NT2/D1 (cell line): Measurements from ENCODE around the gene C1orf216.

ENCODE experiments used
- DNase-seq: peaks from one replicate; pipeline ENCODE4 v3.0.0-alpha.2; 2011; ENCODE audit warnings: low read depth, low spot score
- H3K27me3 ChIP-seq: 2 replicates; pipeline ENCODE4 v1.6.0; 2011; ENCODE audit warnings: mild to moderate bottlenecking; ENCODE audit not compliant: insufficient read length, insufficient read depth
- H3K36me3 ChIP-seq: 2 replicates; pipeline ENCODE4 v1.6.1; 2011; ENCODE audit warnings: mild to moderate bottlenecking, low read length, mixed read lengths; ENCODE audit not compliant: insufficient read depth, insufficient read length
- H3K4me1 ChIP-seq: 2 replicates; pipeline ENCODE4 v1.5.1; 2011; ENCODE audit not compliant: insufficient read depth, insufficient read length
- H3K4me3 ChIP-seq: 2 replicates; pipeline ENCODE4 v1.5.1; 2011; ENCODE audit warnings: low read depth; ENCODE audit not compliant: insufficient read length
- H3K9ac ChIP-seq: 2 replicates; pipeline ENCODE4 v1.6.0; 2011; ENCODE audit warnings: low read depth; ENCODE audit not compliant: insufficient read length
- H3K9me3 ChIP-seq: 2 replicates; pipeline ENCODE4 v1.5.1; 2011; ENCODE audit warnings: mild to moderate bottlenecking, low read length; ENCODE audit not compliant: insufficient read depth
- SUZ12 ChIP-seq: IDR thresholded peaks from 2 replicates; pipeline ENCODE4 v1.6.1; 2011; ENCODE audit not compliant: insufficient read length, insufficient read depth; ENCODE audit errors: extremely low read depth
- YY1 ChIP-seq: IDR thresholded peaks from 2 replicates; pipeline ENCODE4 v1.6.1; 2011; ENCODE audit not compliant: insufficient read length, insufficient read depth
- ZNF274 ChIP-seq: IDR thresholded peaks from 2 replicates; pipeline ENCODE4 v1.6.1; 2011; ENCODE audit warnings: mild to moderate bottlenecking, low read depth, low read length

The C1orf216 gene

GRCh38 chr1:35680271-35680670, 38.4 kb downstream of the C1orf216 start:
- no peak for DNase-seq
- H3K9me3 ChIP-seq, result no peaks in the 10 kb centered on the region
- H3K9ac ChIP-seq, result no peak overlapping the region
- no peak for TF ChIP-seq ZNF274
- no peak for TF ChIP-seq YY1
- TF ChIP-seq SUZ12, result no peak
- H3K27me3 ChIP-seq, result no peaks in the 10 kb centered on the region
- H3K4me1 ChIP-seq, result no peaks in the 10 kb centered on the region
- no peaks in the 10 kb centered on the region for H3K36me3 ChIP-seq
- no peak overlapping the region for H3K4me3 ChIP-seq

GRCh38 chr1:35675773-35676172, 42.9 kb downstream of the C1orf216 start:
- Histone ChIP-seq H3K4me1 (no peaks in the 10 kb centered on the region), H3K27me3 (no peaks in the 10 kb centered on the region), H3K36me3 (no peaks in the 10 kb centered on the region), H3K4me3 (no peak overlapping the region), H3K9ac (no peak overlapping the region), H3K9me3 (no peaks in the 10 kb centered on the region)
- DNase-seq, result no peak
- TF ChIP-seq SUZ12 (no peak), YY1 (no peak), ZNF274 (no peak)

GRCh38 chr1:35674111-35674510, 44.6 kb downstream of the C1orf216 start:
- no peak for DNase-seq
- H3K4me1 ChIP-seq, result no peaks in the 10 kb centered on the region
- no peaks in the 10 kb centered on the region for H3K27me3 ChIP-seq
- TF ChIP-seq ZNF274, result no peak
- no peak for TF ChIP-seq SUZ12
- TF ChIP-seq YY1, result no peak
- H3K9me3 ChIP-seq, result no peaks in the 10 kb centered on the region
- no peak overlapping the region for H3K4me3 ChIP-seq
- H3K36me3 ChIP-seq, result no peaks in the 10 kb centered on the region
- H3K9ac ChIP-seq, result no peak overlapping the region

- Histone ChIP-seq H3K36me3 (no peaks in the 10 kb centered on the region), H3K27me3 (no peaks in the 10 kb centered on the region), H3K4me3 (no peak overlapping the region), H3K9ac (no peak overlapping the region), H3K9me3 (no peaks in the 10 kb centered on the region), H3K4me1 (no peaks in the 10 kb centered on the region)
- no peak for DNase-seq
- TF ChIP-seq ZNF274 (no peak), YY1 (no peak), SUZ12 (no peak)
Measured at GRCh38 chr1:35672116-35672515, 46.6 kb downstream of the C1orf216 start.

- Histone ChIP-seq H3K4me3 (no peak overlapping the region), H3K27me3 (no peaks in the 10 kb centered on the region), H3K4me1 (no peaks in the 10 kb centered on the region), H3K36me3 (no peaks in the 10 kb centered on the region), H3K9ac (no peak overlapping the region), H3K9me3 (no peaks in the 10 kb centered on the region)
- no peak for TF ChIP-seq ZNF274
- TF ChIP-seq SUZ12, result no peak
- no peak for DNase-seq
Measured at GRCh38 chr1:35668506-35668905, 50.2 kb downstream of the C1orf216 start.

GRCh38 chr1:35666916-35667315, 51.8 kb downstream of the C1orf216 start:
- no peak overlapping the region for H3K4me3 ChIP-seq
- no peaks in the 10 kb centered on the region for H3K9me3 ChIP-seq
- no peaks in the 10 kb centered on the region for H3K27me3 ChIP-seq

GRCh38 chr1:35666216-35666615, 52.5 kb downstream of the C1orf216 start:
- Histone ChIP-seq H3K9me3 (no peaks in the 10 kb centered on the region), H3K9ac (no peak overlapping the region), H3K27me3 (no peaks in the 10 kb centered on the region), H3K36me3 (no peaks in the 10 kb centered on the region), H3K4me1 (no peaks in the 10 kb centered on the region), H3K4me3 (no peak overlapping the region)
- DNase-seq, result no peak
- no peak for TF ChIP-seq ZNF274
- TF ChIP-seq SUZ12, result no peak
- no peak for TF ChIP-seq YY1

More at GRCh38 chr1:35666916-35667315, 51.8 kb downstream of the C1orf216 start:
- TF ChIP-seq SUZ12, result no peak
- no peak for TF ChIP-seq YY1
- TF ChIP-seq ZNF274, result no peak
- DNase-seq, result no peak
- no peaks in the 10 kb centered on the region for H3K4me1 ChIP-seq
- H3K36me3 ChIP-seq, result no peaks in the 10 kb centered on the region
- no peak overlapping the region for H3K9ac ChIP-seq
